ENCODE results near the gene NQO2.

NQO2 gene

GRCh38 chr6:2999618-3000557 lies at the start of gene NQO2:
NQO2 (plus strand) TSS chr6:2999894; CDS start chr6:3006553, 6,659 bp downstream.
- DNase-seq (ENCODE audit: low spot score): peak; percentile 89

- DNase-seq (ENCODE audit: low spot score): no peak
These were observed 49.0 kb upstream of the NQO2 start for GRCh38 chr6:2950713-2951112.

GRCh38 chr6:2951728-2952127 lies 48.0 kb upstream of the NQO2 start:
- DNase-seq (ENCODE audit: low spot score): peak; percentile 35

GRCh38 chr6:2952557-2953095 lies 47.1 kb upstream of the NQO2 start:
- peak; percentile 72 for DNase-seq (ENCODE audit: low spot score)

GRCh38 chr6:2953098-2953497 lies 46.6 kb upstream of the NQO2 start:
- DNase-seq (ENCODE audit: low spot score): no peak

GRCh38 chr6:2956930-2957685 lies 42.6 kb upstream of the NQO2 start:
- no peak for DNase-seq (ENCODE audit: low spot score)

GRCh38 chr6:2957696-2958330 lies 41.9 kb upstream of the NQO2 start:
- no peak for DNase-seq (ENCODE audit: low spot score)

- DNase-seq (ENCODE audit: low spot score): no peak
These were observed 41.4 kb upstream of the NQO2 start for GRCh38 chr6:2958331-2958711.

GRCh38 chr6:2958776-2959175 lies 40.9 kb upstream of the NQO2 start:
- no peak for DNase-seq (ENCODE audit: low spot score)

- no peak for DNase-seq (ENCODE audit: low spot score)
These were observed 39.6 kb upstream of the NQO2 start for GRCh38 chr6:2959909-2960719.

GRCh38 chr6:2960935-2961334 lies 38.8 kb upstream of the NQO2 start:
- no peak for DNase-seq (ENCODE audit: low spot score)

- DNase-seq (ENCODE audit: low spot score): no peak
These were observed 38.2 kb upstream of the NQO2 start for GRCh38 chr6:2961506-2961905.

GRCh38 chr6:2962004-2962403 lies 37.7 kb upstream of the NQO2 start:
- no peak for DNase-seq (ENCODE audit: low spot score)

GRCh38 chr6:2962636-2963035 lies 37.1 kb upstream of the NQO2 start:
- no peak for DNase-seq (ENCODE audit: low spot score)

GRCh38 chr6:2963756-2964155 lies 35.9 kb upstream of the NQO2 start:
- DNase-seq (ENCODE audit: low spot score): no peak

GRCh38 chr6:2964793-2965505 lies 34.7 kb upstream of the NQO2 start:
- DNase-seq (ENCODE audit: low spot score): no peak

GRCh38 chr6:2966347-2966746 lies 33.3 kb upstream of the NQO2 start:
- DNase-seq (ENCODE audit: low spot score): no peak

- no peak for DNase-seq (ENCODE audit: low spot score)
These were observed 31.8 kb upstream of the NQO2 start for GRCh38 chr6:2967936-2968335.

- no peak for DNase-seq (ENCODE audit: low spot score)
These were observed 31.0 kb upstream of the NQO2 start for GRCh38 chr6:2968600-2969135.

GRCh38 chr6:2969549-2969948 lies 30.1 kb upstream of the NQO2 start:
- DNase-seq (ENCODE audit: low spot score): no peak

All from globus pallidus (tissue), 1 donor.